ENCODE measurements around the gene SMG9. TPM values are rescaled to one million over a fixed set of nuclear protein-coding genes. Genes with fewer than 3 reads are reported as not detected.
A peak's percentile ranks its signal among the peaks of the same experiment; 100 is the strongest.

The SMG9 gene
- total RNA-seq, 1 donor from 2014 or later: 126 TPM

DNA sequence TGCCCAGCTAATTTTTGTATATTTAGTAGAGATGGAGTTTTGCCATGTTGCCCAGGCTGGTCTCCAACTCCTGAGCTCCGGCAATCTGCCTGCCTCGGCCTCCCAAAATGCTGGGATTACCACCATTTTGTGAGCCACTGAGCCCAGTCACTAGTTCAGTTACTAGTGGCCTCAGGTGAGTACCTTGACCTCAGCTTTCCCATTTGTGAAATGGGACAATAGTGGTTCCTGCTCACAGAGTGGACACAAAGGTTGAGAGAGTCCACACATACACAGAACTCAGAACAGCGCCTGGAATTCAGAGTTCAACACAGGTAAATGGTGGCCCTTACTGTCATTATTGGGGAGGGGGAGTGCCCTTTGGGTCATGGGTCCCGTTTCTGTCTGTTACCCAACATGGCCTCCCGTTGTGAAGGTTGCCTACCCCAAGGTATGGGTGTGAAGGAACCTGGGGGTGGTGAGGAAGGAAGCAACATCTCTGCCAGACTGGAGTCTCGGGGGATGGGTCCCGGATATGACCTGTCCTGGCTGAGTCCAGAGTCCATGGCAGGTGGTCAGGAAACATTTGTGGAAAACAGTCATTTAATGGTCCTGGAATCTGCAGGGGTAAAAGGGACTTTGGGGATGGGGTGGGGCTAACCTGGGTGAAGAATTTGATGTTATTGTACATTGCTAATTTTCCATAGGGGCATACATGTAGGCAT is 50.6 kb downstream of the SMG9 start:
- Histone ChIP-seq H3K36me3 (no peaks in the 10 kb centered on the region), H3K27me3 (no peaks in the 10 kb centered on the region), H3K27ac (no peak overlapping the region), H3K4me1 (no peaks in the 10 kb centered on the region), H3K9me3 (no peaks in the 10 kb centered on the region), H3K4me3 (no peak overlapping the region)
- DNase-seq (ENCODE audit: low spot score in 2 of 2): no peak
- TF ChIP-seq, protein P1, sequence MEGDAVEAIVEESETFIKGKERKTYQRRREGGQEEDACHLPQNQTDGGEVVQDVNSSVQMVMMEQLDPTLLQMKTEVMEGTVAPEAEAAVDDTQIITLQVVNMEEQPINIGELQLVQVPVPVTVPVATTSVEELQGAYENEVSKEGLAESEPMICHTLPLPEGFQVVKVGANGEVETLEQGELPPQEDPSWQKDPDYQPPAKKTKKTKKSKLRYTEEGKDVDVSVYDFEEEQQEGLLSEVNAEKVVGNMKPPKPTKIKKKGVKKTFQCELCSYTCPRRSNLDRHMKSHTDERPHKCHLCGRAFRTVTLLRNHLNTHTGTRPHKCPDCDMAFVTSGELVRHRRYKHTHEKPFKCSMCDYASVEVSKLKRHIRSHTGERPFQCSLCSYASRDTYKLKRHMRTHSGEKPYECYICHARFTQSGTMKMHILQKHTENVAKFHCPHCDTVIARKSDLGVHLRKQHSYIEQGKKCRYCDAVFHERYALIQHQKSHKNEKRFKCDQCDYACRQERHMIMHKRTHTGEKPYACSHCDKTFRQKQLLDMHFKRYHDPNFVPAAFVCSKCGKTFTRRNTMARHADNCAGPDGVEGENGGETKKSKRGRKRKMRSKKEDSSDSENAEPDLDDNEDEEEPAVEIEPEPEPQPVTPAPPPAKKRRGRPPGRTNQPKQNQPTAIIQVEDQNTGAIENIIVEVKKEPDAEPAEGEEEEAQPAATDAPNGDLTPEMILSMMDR (IDR thresholded peaks at IDR 0.05): no peak
- intact Hi-C loops (cut with DNase I): no loop called here

DNA sequence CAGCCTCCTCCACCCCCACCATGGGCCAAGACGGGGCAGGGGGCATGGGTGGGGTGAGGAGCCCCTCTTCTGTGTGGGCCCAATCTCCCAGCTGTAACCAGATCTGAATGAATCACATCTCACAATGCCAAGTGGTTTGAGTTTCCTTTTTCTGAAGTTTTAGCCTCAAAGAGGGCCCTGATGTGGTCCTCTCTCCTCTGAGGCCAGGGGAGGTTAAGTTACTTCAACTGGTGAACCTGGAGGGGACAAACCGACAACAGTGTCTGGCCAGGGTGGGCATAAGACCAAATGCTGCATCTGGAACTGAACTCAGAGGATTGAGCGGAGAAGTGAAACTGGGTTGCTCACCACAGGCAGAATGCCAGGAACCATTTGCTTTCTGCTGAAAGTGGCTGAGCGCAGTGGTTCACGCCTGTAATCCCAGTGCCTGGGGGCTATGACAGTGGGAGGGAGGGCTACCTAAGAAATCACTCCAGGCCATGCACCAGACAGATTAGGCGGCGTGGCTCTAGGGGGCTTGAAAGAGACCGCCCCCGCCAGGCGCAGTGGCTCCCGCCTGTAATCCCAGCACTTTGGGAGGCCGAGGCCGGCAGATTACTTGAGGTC is 54.3 kb downstream of the SMG9 start:
- H3K4me3 ChIP-seq: peak overlapping the region in 1 of 2 donors; percentile 33
- H3K27ac ChIP-seq: peak overlapping the region; percentile 25 to 38
- no peak for DNase-seq (ENCODE audit: low spot score in 2 of 2)
- H3K27me3 ChIP-seq: no peaks in the 10 kb centered on the region
- intact Hi-C loops (cut with DNase I): no loop called here
- no peaks in the 10 kb centered on the region for H3K4me1 ChIP-seq
- H3K36me3 ChIP-seq: no peaks in the 10 kb centered on the region
- H3K9me3 ChIP-seq: peaks cover 0 to 8% of the 10 kb centered on the region in 2 donors
- TF ChIP-seq, protein P1 (IDR thresholded peaks at IDR 0.05): no peak

GRCh38 chr19:43699506-43700394 is 55.0 kb downstream of the SMG9 start:
- intact Hi-C loops (cut with DNase I): no loop called here
- no peak for DNase-seq (ENCODE audit: low spot score in 2 of 2)
- Histone ChIP-seq H3K9me3 (peaks cover 0 to 8% of the 10 kb centered on the region in 2 donors), H3K36me3 (no peaks in the 10 kb centered on the region), H3K27ac (peak overlapping the region; percentile 25 to 38), H3K4me3 (peak overlapping the region in 1 of 2 donors; percentile 45), H3K27me3 (no peaks in the 10 kb centered on the region), H3K4me1 (no peaks in the 10 kb centered on the region)
- TF ChIP-seq, protein P1 (IDR thresholded peaks at IDR 0.05): no peak

DNA sequence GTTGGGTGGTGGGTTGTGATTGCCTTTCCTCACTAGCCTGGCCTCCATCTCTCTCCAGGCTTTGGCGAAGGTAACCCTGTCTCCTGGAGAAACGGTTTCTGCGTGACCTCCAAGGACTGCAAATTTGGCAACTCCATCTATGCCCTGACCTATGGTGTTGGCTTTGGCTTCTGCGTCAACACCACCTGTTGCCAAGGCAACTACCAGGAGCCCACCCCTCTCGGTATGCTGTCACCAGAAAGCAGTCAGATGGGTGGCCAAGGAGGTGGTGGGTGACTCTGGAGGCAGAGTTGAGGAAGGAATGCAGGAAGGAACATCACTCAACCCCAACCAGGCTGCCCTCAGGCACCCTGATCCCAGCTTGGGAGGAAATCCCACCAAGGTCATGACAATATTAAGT is 57.5 kb downstream of the SMG9 start:
- no peak for DNase-seq (ENCODE audit: low spot score in 2 of 2)
- H3K4me3 ChIP-seq: no peak overlapping the region
- intact Hi-C loops (cut with DNase I): no loop called here
- peaks cover 0 to 10% of the 10 kb centered on the region in 2 donors for H3K9me3 ChIP-seq
- TF ChIP-seq, protein P1 (IDR thresholded peaks at IDR 0.05): no peak
- H3K27ac ChIP-seq: no peak overlapping the region
- H3K4me1 ChIP-seq: no peaks in the 10 kb centered on the region
- no peaks in the 10 kb centered on the region for H3K36me3 ChIP-seq
- no peaks in the 10 kb centered on the region for H3K27me3 ChIP-seq

GRCh38 chr19:43695985-43696704 is 58.6 kb downstream of the SMG9 start:
- TF ChIP-seq, protein P1 (IDR thresholded peaks at IDR 0.05): no peak
- peaks cover 8 to 22% of the 10 kb centered on the region in 2 donors for H3K9me3 ChIP-seq
- intact Hi-C loops (cut with DNase I): no loop called here
- no peaks in the 10 kb centered on the region for H3K36me3 ChIP-seq
- no peaks in the 10 kb centered on the region for H3K27me3 ChIP-seq
- no peak overlapping the region for H3K4me3 ChIP-seq
- no peak for DNase-seq (ENCODE audit: low spot score in 2 of 2)
- H3K4me1 ChIP-seq: no peaks in the 10 kb centered on the region
- H3K27ac ChIP-seq: no peak overlapping the region

Data from ascending aorta (tissue), 2 donors.